GM15510 (cell line): ENCODE data around the gene TAAR2.

ENCODE experiments used
- POLR2A ChIP-seq: IDR thresholded peaks from 3 replicates; pipeline ENCODE4 v1.6.1; 2011; ENCODE audit warnings: borderline replicate concordance; ENCODE audit not compliant: insufficient read length; ENCODE audit errors: extremely low read depth

Gene TAAR2

GRCh38 chr6:132616677-132617076 lies 7.4 kb downstream of the TAAR2 start:
- TF ChIP-seq POLR2A: no peak

GRCh38 chr6:132614554-132614953 lies 9.5 kb downstream of the TAAR2 start:
- TF ChIP-seq POLR2A: no peak

GRCh38 chr6:132612449-132613108 lies 11.5 kb downstream of the TAAR2 start:
- TF ChIP-seq POLR2A: no peak

GRCh38 chr6:132611616-132612015 lies 12.5 kb downstream of the TAAR2 start:
- TF ChIP-seq POLR2A: no peak

GRCh38 chr6:132607544-132608233 lies 16.4 kb downstream of the TAAR2 start:
- TF ChIP-seq POLR2A: no peak

- TF ChIP-seq POLR2A: no peak
Observed at GRCh38 chr6:132604635-132605152, 19.4 kb downstream of the TAAR2 start.

- no peak for TF ChIP-seq POLR2A
Observed at GRCh38 chr6:132598473-132598872, 25.6 kb downstream of the TAAR2 start.

- TF ChIP-seq POLR2A: no peak
Observed at GRCh38 chr6:132596201-132596600, 27.9 kb downstream of the TAAR2 start.

- TF ChIP-seq POLR2A: no peak
Observed at GRCh38 chr6:132592855-132593254, 31.2 kb downstream of the TAAR2 start.

- TF ChIP-seq POLR2A: no peak
Observed at GRCh38 chr6:132590362-132590761, 33.7 kb downstream of the TAAR2 start.

- TF ChIP-seq POLR2A: no peak
Observed at GRCh38 chr6:132589454-132589853, 34.6 kb downstream of the TAAR2 start, which contains the start of gene TAAR5. Gene TAAR5 (minus strand): TSS chr6:132589741. CDS start chr6:132589686, 55 bp downstream.

GRCh38 chr6:132587424-132587823 lies 36.7 kb downstream of the TAAR2 start:
- no peak for TF ChIP-seq POLR2A

GRCh38 chr6:132584698-132585097 lies 39.4 kb downstream of the TAAR2 start:
- no peak for TF ChIP-seq POLR2A

GRCh38 chr6:132571774-132572173 lies 52.3 kb downstream of the TAAR2 start:
- no peak for TF ChIP-seq POLR2A

GRCh38 chr6:132570221-132570777 lies 53.8 kb downstream of the TAAR2 start, which contains the start of gene TAAR6:
Gene TAAR6 (plus strand): TSS chr6:132570322. CDS start chr6:132570322, 0 bp downstream.
- no peak for TF ChIP-seq POLR2A
